ENCODE results near the gene PI4K2B. TPM values are rescaled to one million over a fixed set of nuclear protein-coding genes. Genes with fewer than 3 reads are reported as not detected.

PI4K2B gene
- total and polyA plus RNA-seq, 8 donors: 3.3 to 7.3 (median 6.0) TPM

GRCh38 chr4:25297528-25298242, 63.9 kb downstream of the PI4K2B start:
- no peaks in the 10 kb centered on the region for H3K27me3 ChIP-seq
- H3K27ac ChIP-seq: no peak overlapping the region
- TF ChIP-seq, protein P1, sequence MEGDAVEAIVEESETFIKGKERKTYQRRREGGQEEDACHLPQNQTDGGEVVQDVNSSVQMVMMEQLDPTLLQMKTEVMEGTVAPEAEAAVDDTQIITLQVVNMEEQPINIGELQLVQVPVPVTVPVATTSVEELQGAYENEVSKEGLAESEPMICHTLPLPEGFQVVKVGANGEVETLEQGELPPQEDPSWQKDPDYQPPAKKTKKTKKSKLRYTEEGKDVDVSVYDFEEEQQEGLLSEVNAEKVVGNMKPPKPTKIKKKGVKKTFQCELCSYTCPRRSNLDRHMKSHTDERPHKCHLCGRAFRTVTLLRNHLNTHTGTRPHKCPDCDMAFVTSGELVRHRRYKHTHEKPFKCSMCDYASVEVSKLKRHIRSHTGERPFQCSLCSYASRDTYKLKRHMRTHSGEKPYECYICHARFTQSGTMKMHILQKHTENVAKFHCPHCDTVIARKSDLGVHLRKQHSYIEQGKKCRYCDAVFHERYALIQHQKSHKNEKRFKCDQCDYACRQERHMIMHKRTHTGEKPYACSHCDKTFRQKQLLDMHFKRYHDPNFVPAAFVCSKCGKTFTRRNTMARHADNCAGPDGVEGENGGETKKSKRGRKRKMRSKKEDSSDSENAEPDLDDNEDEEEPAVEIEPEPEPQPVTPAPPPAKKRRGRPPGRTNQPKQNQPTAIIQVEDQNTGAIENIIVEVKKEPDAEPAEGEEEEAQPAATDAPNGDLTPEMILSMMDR (IDR thresholded peaks at IDR 0.05): no peak
- FAIRE-seq (no peak), DNase-seq (no peak), ATAC-seq (no peak)
- H3K9me3 ChIP-seq: no peaks in the 10 kb centered on the region
- H3K4me3 ChIP-seq: no peak overlapping the region
- H3K36me3 ChIP-seq: no peaks in the 10 kb centered on the region
- WGBS, 2 donors: 88 to 89% methylated on average over 5 of the region's 5 CpGs
- H3K4me1 ChIP-seq: peaks cover 0 to 4% (median 0%) of the 10 kb centered on the region in 3 donors
- intact Hi-C loops (cut with DNase I): no loop called here

GRCh38 chr4:25299476-25300203, 65.8 kb downstream of the PI4K2B start:
- Histone ChIP-seq H3K27ac (peak overlapping the region in 3 of 4 donors; percentile 34 to 81 (median 73)), H3K4me1 (peaks cover 0 to 4% (median 0%) of the 10 kb centered on the region in 3 donors), H3K27me3 (no peaks in the 10 kb centered on the region), H3K36me3 (no peaks in the 10 kb centered on the region), H3K9me3 (no peaks in the 10 kb centered on the region), H3K4me3 (peak overlapping the region in 1 of 4 donors; percentile 25)
- FAIRE-seq (no peak), ATAC-seq (peak; percentile 89 to 97 (median 96)), DNase-seq (peak in 3 of 6 donors; percentile 42 to 73 (median 49))
- TF ChIP-seq, protein P1 (IDR thresholded peaks at IDR 0.05): no peak
- intact Hi-C loops (cut with DNase I): no loop called here
- 6 to 9% methylated on average over 10 of the region's 10 CpGs for WGBS, 2 donors

GRCh38 chr4:25301471-25301870, 67.6 kb downstream of the PI4K2B start:
- DNase-seq (no peak), FAIRE-seq (no peak), ATAC-seq (no peak)
- H3K4me3 ChIP-seq: no peak overlapping the region
- H3K36me3 ChIP-seq: no peaks in the 10 kb centered on the region
- no peaks in the 10 kb centered on the region for H3K9me3 ChIP-seq
- H3K4me1 ChIP-seq: peaks cover 0 to 4% (median 0%) of the 10 kb centered on the region in 3 donors
- H3K27me3 ChIP-seq: no peaks in the 10 kb centered on the region
- no peak overlapping the region for H3K27ac ChIP-seq
- WGBS, 2 donors: 88 to 91% methylated on average over 4 of the region's 4 CpGs
- TF ChIP-seq, protein P1 (IDR thresholded peaks at IDR 0.05): no peak
- intact Hi-C loops (cut with DNase I): no loop called here

DNA sequence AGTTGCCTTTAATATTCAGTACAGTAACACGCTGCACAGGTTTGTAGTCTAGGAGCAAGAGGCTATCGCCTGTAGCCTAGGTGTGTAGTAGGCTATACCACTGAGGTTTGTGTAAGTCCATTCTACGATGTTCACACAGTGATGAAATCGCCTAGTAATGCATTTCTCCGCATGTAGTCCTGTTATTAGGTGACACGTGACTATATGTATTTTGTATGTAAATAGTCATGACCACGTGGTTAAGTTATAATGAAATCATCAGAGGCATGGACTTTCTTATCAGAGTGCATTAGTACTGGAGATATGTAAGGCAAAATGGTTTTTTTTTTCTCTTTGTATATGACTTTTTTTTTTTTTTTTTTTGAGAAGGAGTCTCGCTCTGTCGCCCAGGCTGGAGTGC, 68.8 kb downstream of the PI4K2B start:
- no peaks in the 10 kb centered on the region for H3K27me3 ChIP-seq
- DNase-seq (no peak), FAIRE-seq (no peak), ATAC-seq (no peak)
- 81 to 84% methylated on average over 7 of the region's 9 CpGs for WGBS, 2 donors
- H3K36me3 ChIP-seq: no peaks in the 10 kb centered on the region
- H3K27ac ChIP-seq: no peak overlapping the region
- TF ChIP-seq, protein P1 (IDR thresholded peaks at IDR 0.05): no peak
- H3K4me1 ChIP-seq: peaks cover 0 to 4% (median 0%) of the 10 kb centered on the region in 3 donors
- no peak overlapping the region for H3K4me3 ChIP-seq
- no peaks in the 10 kb centered on the region for H3K9me3 ChIP-seq
- intact Hi-C loops (cut with DNase I): no loop called here
